ENCODE results near the gene KAZN. TPM values are rescaled to one million over a fixed set of nuclear protein-coding genes. Genes with fewer than 3 reads are reported as not detected.

The KAZN gene
- polyA plus RNA-seq, 1 experiment = 3.7 TPM

DNA sequence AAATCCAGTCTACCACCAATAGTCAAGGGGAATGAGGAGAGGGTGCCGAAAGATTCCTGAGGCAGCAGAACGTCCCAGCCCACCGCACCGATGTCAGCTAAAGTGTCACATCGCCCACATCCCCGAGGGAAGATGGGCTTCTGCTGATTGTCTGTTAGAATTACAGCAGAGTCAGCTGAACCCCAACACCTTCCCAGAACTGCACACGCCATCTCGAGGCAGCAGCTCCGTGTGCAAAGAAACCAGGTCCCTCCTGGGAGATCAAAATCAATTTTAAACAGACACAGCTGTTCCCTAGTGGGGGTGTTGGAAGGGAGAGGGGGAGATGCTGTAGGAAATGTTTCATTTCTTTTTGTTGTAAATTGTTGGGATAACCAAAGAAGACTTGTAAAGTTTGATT is 12.8 kb upstream of the KAZN start:
- DNase-seq (ENCODE audit: low read depth, low spot score) = no peak
- Histone ChIP-seq H3K4me3 (ENCODE audit: low read depth, low read length) (no peak overlapping the region), H3K9me3 (ENCODE audit: control insufficient read depth, insufficient read depth, low read length) (peaks cover 12% of the 10 kb centered on the region; the same call in 1 of the 2 replicates), H3K27me3 (ENCODE audit: control insufficient read depth, insufficient read depth, low read length) (no peaks in the 10 kb centered on the region), H3K27ac (ENCODE audit: low read depth, low read length) (no peak overlapping the region)
- TF ChIP-seq, protein P1, sequence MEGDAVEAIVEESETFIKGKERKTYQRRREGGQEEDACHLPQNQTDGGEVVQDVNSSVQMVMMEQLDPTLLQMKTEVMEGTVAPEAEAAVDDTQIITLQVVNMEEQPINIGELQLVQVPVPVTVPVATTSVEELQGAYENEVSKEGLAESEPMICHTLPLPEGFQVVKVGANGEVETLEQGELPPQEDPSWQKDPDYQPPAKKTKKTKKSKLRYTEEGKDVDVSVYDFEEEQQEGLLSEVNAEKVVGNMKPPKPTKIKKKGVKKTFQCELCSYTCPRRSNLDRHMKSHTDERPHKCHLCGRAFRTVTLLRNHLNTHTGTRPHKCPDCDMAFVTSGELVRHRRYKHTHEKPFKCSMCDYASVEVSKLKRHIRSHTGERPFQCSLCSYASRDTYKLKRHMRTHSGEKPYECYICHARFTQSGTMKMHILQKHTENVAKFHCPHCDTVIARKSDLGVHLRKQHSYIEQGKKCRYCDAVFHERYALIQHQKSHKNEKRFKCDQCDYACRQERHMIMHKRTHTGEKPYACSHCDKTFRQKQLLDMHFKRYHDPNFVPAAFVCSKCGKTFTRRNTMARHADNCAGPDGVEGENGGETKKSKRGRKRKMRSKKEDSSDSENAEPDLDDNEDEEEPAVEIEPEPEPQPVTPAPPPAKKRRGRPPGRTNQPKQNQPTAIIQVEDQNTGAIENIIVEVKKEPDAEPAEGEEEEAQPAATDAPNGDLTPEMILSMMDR (IDR thresholded peaks at IDR 0.05; ENCODE audit: low read depth, low read length) = no peak
- ChIA-PET CTCF (interaction anchor here (0.5 kb wide), 1 partner anchor 463 kb away, joined by 4 read pairs; no protein-coding TSS in a partner anchor), POLR2A (no interaction called here)

DNA sequence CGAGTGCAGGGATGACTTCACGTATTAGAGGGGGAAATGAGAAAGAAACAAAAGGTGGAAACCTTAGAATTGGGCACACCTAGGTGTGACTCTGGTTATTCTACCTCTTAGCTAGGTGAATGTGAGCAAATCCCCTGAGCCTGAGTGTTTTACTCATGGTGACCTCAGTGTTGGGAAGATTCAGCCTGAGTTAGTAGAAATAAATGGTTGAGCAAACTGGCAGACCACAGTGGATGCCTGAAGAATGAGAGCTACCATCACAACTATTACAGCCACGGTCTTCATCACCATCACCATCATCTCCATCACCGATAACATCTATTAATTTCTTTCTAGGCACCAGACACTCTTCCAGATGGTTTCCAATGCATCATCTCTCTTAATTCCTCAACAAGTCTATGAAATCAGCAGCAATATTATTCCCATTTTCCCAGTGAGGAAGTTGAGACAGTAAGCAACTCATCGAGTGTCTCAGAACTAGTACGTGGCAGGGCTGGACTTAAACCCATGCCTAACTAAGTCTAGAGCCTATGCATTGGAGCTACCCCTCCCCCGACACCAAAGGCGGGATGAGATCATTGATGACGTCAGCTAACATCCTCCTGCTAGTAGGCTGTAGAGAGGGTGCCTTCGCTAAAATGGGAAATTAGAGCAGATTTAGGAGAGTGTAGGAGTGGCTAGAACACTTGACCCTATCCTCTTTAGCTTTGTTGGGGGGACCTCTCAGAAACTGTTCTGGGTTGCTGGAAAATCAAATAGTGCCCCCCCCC is 7.9 kb upstream of the KAZN start:
- no peaks in the 10 kb centered on the region for H3K27me3 ChIP-seq (ENCODE audit: control insufficient read depth, insufficient read depth, low read length)
- H3K27ac ChIP-seq (ENCODE audit: low read depth, low read length) = no peak overlapping the region
- H3K9me3 ChIP-seq (ENCODE audit: control insufficient read depth, insufficient read depth, low read length) = peaks cover 6% of the 10 kb centered on the region
- ChIA-PET POLR2A (no interaction called here), CTCF (no interaction called here)
- TF ChIP-seq, protein P1 (IDR thresholded peaks at IDR 0.05; ENCODE audit: low read depth, low read length) = no peak
- DNase-seq (ENCODE audit: low read depth, low spot score) = no peak
- H3K4me3 ChIP-seq (ENCODE audit: low read depth, low read length) = no peak overlapping the region

DNA sequence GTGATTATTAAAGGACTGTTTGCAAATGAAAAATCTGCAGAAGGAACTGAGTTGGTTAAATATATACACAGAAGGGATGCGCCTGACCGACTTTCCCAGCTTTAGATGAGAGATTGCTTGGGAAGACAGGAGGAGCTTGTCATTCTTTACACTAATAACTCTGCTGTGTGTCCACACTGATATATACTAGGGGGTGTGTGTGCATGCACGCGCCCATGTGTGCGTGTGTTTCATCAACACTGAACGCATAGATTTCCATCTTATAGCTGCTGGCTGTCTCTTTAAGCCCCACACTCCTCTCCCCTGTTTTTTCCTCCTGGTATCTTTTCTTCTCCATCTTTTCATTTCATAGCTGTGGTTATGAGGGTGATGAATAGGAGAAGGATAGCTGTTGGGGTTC is 6.9 kb upstream of the KAZN start:
- TF ChIP-seq, protein P1 (IDR thresholded peaks at IDR 0.05; ENCODE audit: low read depth, low read length) = no peak
- Histone ChIP-seq H3K9me3 (ENCODE audit: control insufficient read depth, insufficient read depth, low read length) (peaks cover 3% of the 10 kb centered on the region), H3K27me3 (ENCODE audit: control insufficient read depth, insufficient read depth, low read length) (peaks cover 3% of the 10 kb centered on the region), H3K4me3 (ENCODE audit: low read depth, low read length) (no peak overlapping the region), H3K27ac (ENCODE audit: low read depth, low read length) (no peak overlapping the region)
- no peak for DNase-seq (ENCODE audit: low read depth, low spot score)
- ChIA-PET POLR2A (no interaction called here), CTCF (no interaction called here)

DNA sequence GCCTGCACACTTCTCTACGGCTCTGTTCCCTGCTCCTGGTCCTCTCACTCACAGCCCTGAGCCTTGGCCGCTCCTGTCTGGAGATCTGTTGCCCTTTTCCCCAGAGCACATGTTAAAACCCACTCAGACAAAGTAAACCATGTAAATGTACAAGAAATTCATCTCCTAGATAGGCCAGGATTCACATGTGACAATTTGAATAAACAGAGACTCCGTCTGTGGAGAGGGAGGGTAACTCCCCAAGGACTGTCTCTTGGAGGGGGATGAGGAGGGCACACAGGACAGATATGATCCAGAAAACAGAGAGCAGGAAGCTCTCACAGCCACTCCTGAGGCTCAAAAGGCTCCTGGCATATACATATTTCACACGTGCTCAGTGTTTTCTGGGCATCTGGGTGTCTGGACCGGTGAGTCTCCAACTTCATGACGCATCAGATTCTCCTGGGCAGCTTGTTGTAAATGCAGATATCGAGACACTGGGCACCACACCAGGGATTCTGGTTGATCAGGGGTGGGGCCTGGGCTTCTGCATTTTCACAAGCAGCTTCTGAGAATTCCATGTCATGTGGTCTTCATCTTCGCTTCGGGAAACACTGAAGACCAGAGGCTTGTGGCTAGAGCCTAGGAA is 6.4 kb upstream of the KAZN start:
- ChIA-PET CTCF (no interaction called here), POLR2A (no interaction called here)
- TF ChIP-seq, protein P1 (IDR thresholded peaks at IDR 0.05; ENCODE audit: low read depth, low read length) = no peak
- Histone ChIP-seq H3K27ac (ENCODE audit: low read depth, low read length) (no peak overlapping the region), H3K9me3 (ENCODE audit: control insufficient read depth, insufficient read depth, low read length) (peaks cover 3% of the 10 kb centered on the region), H3K27me3 (ENCODE audit: control insufficient read depth, insufficient read depth, low read length) (peaks cover 3% of the 10 kb centered on the region), H3K4me3 (ENCODE audit: low read depth, low read length) (no peak overlapping the region)
- no peak for DNase-seq (ENCODE audit: low read depth, low spot score)

DNA sequence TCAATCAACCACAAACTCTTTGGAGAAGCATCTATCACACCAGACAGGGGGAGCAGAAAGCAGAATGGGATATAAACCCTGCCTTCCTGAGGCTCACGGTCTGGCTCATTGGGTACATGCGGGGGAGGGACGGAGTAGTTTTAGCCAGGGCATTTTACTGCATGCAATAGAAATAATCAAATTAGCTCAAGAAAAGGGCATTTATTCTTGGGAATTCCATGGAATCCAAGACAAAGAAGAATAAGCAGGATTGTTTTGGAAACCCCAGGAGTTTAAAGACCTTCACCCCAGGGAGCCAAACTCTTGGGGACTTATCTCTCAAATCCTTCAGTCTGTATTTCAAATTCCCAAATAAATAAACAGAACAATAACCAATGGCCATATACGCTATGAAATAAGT is 5.2 kb upstream of the KAZN start:
- TF ChIP-seq, protein P1 (IDR thresholded peaks at IDR 0.05; ENCODE audit: low read depth, low read length) = no peak
- ChIA-PET CTCF (no interaction called here), POLR2A (no interaction called here)
- H3K4me3 ChIP-seq (ENCODE audit: low read depth, low read length) = no peak overlapping the region
- no peak overlapping the region for H3K27ac ChIP-seq (ENCODE audit: low read depth, low read length)
- H3K27me3 ChIP-seq (ENCODE audit: control insufficient read depth, insufficient read depth, low read length) = peaks cover 8% of the 10 kb centered on the region
- peaks cover 3% of the 10 kb centered on the region for H3K9me3 ChIP-seq (ENCODE audit: control insufficient read depth, insufficient read depth, low read length)
- DNase-seq (ENCODE audit: low read depth, low spot score) = no peak
